Neural progenitor cell (in vitro differentiated cells): ENCODE measurements around the gene PPA2.

Experiments
- CTCF ChIP-seq: fragments of 200-600 bp; sonication (generic); IDR thresholded peaks from 2 replicates; pipeline ENCODE4 v1.5.1; 2017; ENCODE audit warnings: antibody characterized with exemption, mild to moderate bottlenecking
- EZH2 ChIP-seq: fragments of 200-600 bp; sonication (generic); IDR thresholded peaks from 2 replicates; pipeline ENCODE4 v1.6.1; 2017; ENCODE audit warnings: antibody characterized with exemption, mild to moderate bottlenecking, moderate library complexity
- EZH2phosphoT487 ChIP-seq: fragments of 200-600 bp; sonication (generic); IDR thresholded peaks from 2 replicates; pipeline ENCODE4 v1.6.1; 2017; ENCODE audit warnings: antibody characterized with exemption

GRCh38 chr4:105434940-105435339, 38.9 kb downstream of the PPA2 start:
- TF ChIP-seq CTCF (no peak), EZH2phosphoT487 (no peak), EZH2 (no peak)
